Lower leg skin (tissue), 3 donors: ENCODE measurements around the gene INPP5B.

Experiments used
- CTCF ChIP-seq, 3 donors: fragments of 450-650 bp; IDR thresholded peaks; one replicate each; pipeline ENCODE4 v1.5.1; 2016; ENCODE audit warnings: antibody characterized with exemption in 3 of 3, mild to moderate bottlenecking in 3 of 3, moderate library complexity in 2 of 3
- POLR2A ChIP-seq, 2 donors: fragments of 450-650 bp; IDR thresholded peaks; one replicate each; pipeline ENCODE4 v1.6.1; 2016 to 2017; ENCODE audit warnings: antibody characterized with exemption in 2 of 2, mild to moderate bottlenecking in 1 of 2, moderate library complexity in 1 of 2

GRCh38 chr1:37841652-37842051, 105.2 kb downstream of the INPP5B start:
- no peak for TF ChIP-seq CTCF (IDR thresholded peaks at IDR 0.05)
- no peak for TF ChIP-seq POLR2A (IDR thresholded peaks at IDR 0.05)
